SU-DHL-6 (cell line): ENCODE measurements around the gene EVI5.

Source experiments
- H2AFZ ChIP-seq: fragments of 200-600 bp; sonication (generic); 2 replicates; pipeline ENCODE4 v1.6.1; 2014; ENCODE audit warnings: low read depth, mild to moderate bottlenecking, moderate library complexity, mixed read lengths, antibody characterized with exemption, low read length; ENCODE audit not compliant: severe bottlenecking
- H3F3A ChIP-seq: fragments of 200-600 bp; shearing (Covaris generic); 2 replicates; pipeline ENCODE4 v1.6.0; 2016; ENCODE audit warnings: antibody characterized with exemption, mild to moderate bottlenecking; ENCODE audit not compliant: insufficient read depth
- H3K27ac ChIP-seq: fragments of 200-600 bp; sonication (generic); 2 replicates; pipeline ENCODE4 v1.5.1; 2016; ENCODE audit warnings: low read depth, mild to moderate bottlenecking, low read length, moderate library complexity, mixed read lengths
- H3K27me3 ChIP-seq: fragments of 200-600 bp; sonication (generic), shearing (Covaris generic); 2 replicates; pipeline ENCODE4 v1.6.0; 2014; ENCODE audit warnings: mild to moderate bottlenecking, low read length
- H3K36me3 ChIP-seq: fragments of 200-600 bp; sonication (generic); 2 replicates; pipeline ENCODE4 v1.6.1; 2014; ENCODE audit warnings: mild to moderate bottlenecking, low read length, mixed read lengths
- H3K4me2 ChIP-seq: fragments of 300-600, 200-600 bp; shearing (Covaris generic), sonication (generic); 2 replicates; pipeline ENCODE4 v1.6.0; 2014; ENCODE audit warnings: low read length, low read depth, mild to moderate bottlenecking; ENCODE audit not compliant: poor library complexity, severe bottlenecking
- H3K4me3 ChIP-seq: fragments of 200-600 bp; sonication (generic); 2 replicates; pipeline ENCODE4 v1.5.1; 2014; ENCODE audit warnings: antibody characterized with exemption, low read length, mild to moderate bottlenecking, mixed read lengths; ENCODE audit not compliant: insufficient read depth, poor library complexity, severe bottlenecking
- H3K79me2 ChIP-seq: fragments of 200-600 bp; sonication (generic); 2 replicates; pipeline ENCODE4 v1.6.1; 2014; ENCODE audit warnings: mild to moderate bottlenecking, low read length, moderate library complexity; ENCODE audit not compliant: insufficient read depth
- H3K9ac ChIP-seq: fragments of 200-600 bp; sonication (generic); 2 replicates; pipeline ENCODE4 v1.7.0; 2014; ENCODE audit warnings: mild to moderate bottlenecking, low read length
- H3K9me2 ChIP-seq: fragments of 200-600 bp; sonication (generic); replicated peaks from 2 replicates; pipeline ENCODE4 v1.6.1; 2014; ENCODE audit warnings: low read length; ENCODE audit not compliant: insufficient read depth
- H3K9me3 ChIP-seq: fragments of 200-600 bp; sonication (generic); 2 replicates; pipeline ENCODE4 v1.6.1; 2014; ENCODE audit warnings: low read length, mixed read lengths; ENCODE audit not compliant: insufficient read depth
- H4K20me1 ChIP-seq: fragments of 200-600 bp; sonication (generic); 2 replicates; pipeline ENCODE4 v1.6.1; 2014; ENCODE audit warnings: low read depth, mild to moderate bottlenecking, antibody characterized with exemption, low read length, moderate library complexity, mixed read lengths
- CTCF ChIP-seq: fragments of 200-600 bp; sonication (generic); IDR thresholded peaks from one replicate; pipeline ENCODE4 v1.5.1; 2017; ENCODE audit warnings: antibody characterized with exemption, mild to moderate bottlenecking, low read length, moderate library complexity; ENCODE audit not compliant: insufficient read depth, poor library complexity, severe bottlenecking
- EZH2phosphoT487 ChIP-seq: fragments of 200-600 bp; sonication (generic), shearing (Covaris generic); conservative IDR thresholded peaks from 2 replicates; pipeline ENCODE4 v1.6.1; 2018; ENCODE audit warnings: mild to moderate bottlenecking, antibody characterized with exemption, low read length, moderate library complexity, mixed read lengths

The EVI5 gene

GRCh38 chr1:92708368-92708950, 76.4 kb downstream of the EVI5 start:
- H3K27ac ChIP-seq = no peak overlapping the region
- H3F3A ChIP-seq = no peaks in the 10 kb centered on the region
- no peaks in the 10 kb centered on the region for H3K9me3 ChIP-seq
- H3K36me3 ChIP-seq = no peaks in the 10 kb centered on the region
- H3K4me3 ChIP-seq = no peak overlapping the region
- H3K4me2 ChIP-seq = no peak overlapping the region
- no peak overlapping the region for H3K9ac ChIP-seq
- H3K9me2 ChIP-seq = no peaks in the 10 kb centered on the region
- no peak overlapping the region for H2AFZ ChIP-seq
- no peaks in the 10 kb centered on the region for H3K27me3 ChIP-seq
- H4K20me1 ChIP-seq = no peaks in the 10 kb centered on the region
- no peaks in the 10 kb centered on the region for H3K79me2 ChIP-seq
- TF ChIP-seq CTCF = no peak
- no peak for TF ChIP-seq EZH2phosphoT487

- Histone ChIP-seq H3F3A (no peaks in the 10 kb centered on the region), H3K27ac (no peak overlapping the region), H3K79me2 (no peaks in the 10 kb centered on the region), H3K9me3 (no peaks in the 10 kb centered on the region), H3K4me3 (no peak overlapping the region), H3K9ac (no peak overlapping the region), H3K36me3 (no peaks in the 10 kb centered on the region), H2AFZ (no peak overlapping the region), H3K27me3 (no peaks in the 10 kb centered on the region), H3K9me2 (no peaks in the 10 kb centered on the region), H4K20me1 (no peaks in the 10 kb centered on the region), H3K4me2 (no peak overlapping the region)
- no peak for TF ChIP-seq EZH2phosphoT487
- TF ChIP-seq CTCF = no peak
Measured at GRCh38 chr1:92707709-92708108, 77.2 kb downstream of the EVI5 start.

GRCh38 chr1:92707292-92707691, 77.6 kb downstream of the EVI5 start:
- Histone ChIP-seq H3K27me3 (no peaks in the 10 kb centered on the region), H3K9ac (no peak overlapping the region), H3F3A (no peaks in the 10 kb centered on the region), H3K4me2 (no peak overlapping the region), H3K4me3 (no peak overlapping the region), H3K9me3 (no peaks in the 10 kb centered on the region), H3K36me3 (no peaks in the 10 kb centered on the region), H3K9me2 (no peaks in the 10 kb centered on the region), H3K79me2 (no peaks in the 10 kb centered on the region), H3K27ac (no peak overlapping the region), H2AFZ (no peak overlapping the region), H4K20me1 (no peaks in the 10 kb centered on the region)
- TF ChIP-seq CTCF (no peak), EZH2phosphoT487 (no peak)
